HG02884 (cell line): ENCODE results near the gene GLT8D2.

ENCODE experiments used
- ATAC-seq: cut with Tn5 transposase; IDR thresholded peaks from one replicate; pipeline ENCODE4 v1.9.1; 2021; ENCODE audit warnings: mild to moderate bottlenecking, moderate library complexity; ENCODE audit not compliant: unreplicated experiment

The GLT8D2 gene

DNA sequence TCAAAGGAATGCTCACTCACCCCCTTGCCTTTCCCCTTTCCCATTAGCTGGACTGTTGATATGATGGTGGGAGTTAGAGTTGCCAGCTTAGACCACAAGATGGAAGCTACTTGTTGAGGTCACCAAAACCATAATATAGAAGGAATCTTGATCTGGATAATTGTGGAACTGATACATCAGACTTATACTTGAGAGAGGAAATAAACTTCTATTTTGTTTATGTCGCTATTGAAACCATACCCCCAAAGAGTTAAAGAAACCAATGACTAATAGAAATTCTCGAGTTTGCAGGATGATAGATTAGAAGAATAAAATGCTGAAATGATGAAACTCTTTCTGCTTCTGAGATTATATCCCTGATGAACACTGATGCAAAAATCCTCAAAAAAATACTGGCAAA, 46.4 kb downstream of the GLT8D2 start:
- no peak for ATAC-seq

DNA sequence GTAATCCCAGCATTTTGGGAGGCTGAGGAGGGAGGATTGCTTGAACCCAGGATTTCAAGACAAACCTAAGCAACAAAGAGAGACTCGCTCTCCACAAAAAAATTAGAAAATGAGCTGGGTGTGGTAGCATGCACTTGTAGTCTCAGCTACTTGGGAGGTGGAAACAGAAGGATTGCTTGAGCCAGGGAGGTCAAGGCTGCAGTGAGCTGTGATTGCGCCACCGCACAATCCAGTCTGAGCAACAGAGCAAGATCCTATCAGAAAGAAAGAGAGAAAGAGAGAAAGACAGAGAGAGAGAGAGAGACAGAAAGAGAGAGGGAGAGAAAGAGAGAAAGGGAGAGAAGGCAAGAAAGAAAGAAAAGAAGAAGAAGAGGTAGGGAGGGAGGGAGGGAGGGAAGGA, 47.3 kb downstream of the GLT8D2 start:
- ATAC-seq: no peak

DNA sequence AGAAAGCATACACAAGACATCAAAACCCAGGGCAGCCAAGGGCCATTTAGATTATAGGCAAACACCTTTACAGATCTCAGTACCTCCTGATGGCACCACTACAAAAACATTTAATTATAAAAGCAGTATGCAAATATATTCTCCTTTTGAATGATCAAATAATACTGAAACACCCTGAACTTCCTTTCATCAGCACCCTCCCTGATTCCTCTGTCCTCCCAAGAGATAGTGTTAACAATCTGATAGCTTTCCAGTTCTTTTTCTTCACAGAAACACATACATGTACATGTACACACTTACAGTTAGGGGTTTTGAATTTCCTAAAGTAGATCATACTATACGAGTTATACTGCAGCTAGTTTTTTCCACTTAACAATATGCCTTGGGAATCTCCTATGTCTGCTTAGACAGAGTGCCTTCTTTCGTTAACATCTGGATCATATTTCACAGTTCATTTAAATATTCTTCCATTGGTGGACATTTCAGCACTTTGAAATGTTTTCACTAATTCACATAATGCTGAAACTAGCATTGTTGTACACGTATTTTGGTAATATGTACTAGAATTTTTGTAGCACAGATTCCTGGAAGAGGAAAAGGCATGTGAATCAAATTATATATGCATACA, 49.1 kb downstream of the GLT8D2 start:
- ATAC-seq: no peak

DNA sequence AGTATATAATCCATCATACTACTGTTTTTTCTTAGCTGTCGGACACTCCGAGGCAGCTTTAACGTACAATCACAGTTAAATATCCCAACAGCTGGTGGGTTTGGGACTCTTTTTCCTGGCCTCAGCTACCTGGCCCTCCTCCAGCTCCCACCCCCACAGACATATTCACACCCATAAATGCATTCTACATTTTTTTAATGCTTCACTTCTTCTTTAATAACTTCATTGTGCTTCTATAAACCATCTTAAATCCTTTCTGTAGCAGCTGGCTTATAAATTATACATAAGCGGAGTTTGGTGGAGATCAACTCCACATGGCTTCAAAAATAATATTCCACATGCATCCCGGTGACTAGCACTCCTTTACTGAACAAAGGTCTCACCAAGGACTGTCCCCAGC, 51.0 kb downstream of the GLT8D2 start:
- ATAC-seq: no peak

DNA sequence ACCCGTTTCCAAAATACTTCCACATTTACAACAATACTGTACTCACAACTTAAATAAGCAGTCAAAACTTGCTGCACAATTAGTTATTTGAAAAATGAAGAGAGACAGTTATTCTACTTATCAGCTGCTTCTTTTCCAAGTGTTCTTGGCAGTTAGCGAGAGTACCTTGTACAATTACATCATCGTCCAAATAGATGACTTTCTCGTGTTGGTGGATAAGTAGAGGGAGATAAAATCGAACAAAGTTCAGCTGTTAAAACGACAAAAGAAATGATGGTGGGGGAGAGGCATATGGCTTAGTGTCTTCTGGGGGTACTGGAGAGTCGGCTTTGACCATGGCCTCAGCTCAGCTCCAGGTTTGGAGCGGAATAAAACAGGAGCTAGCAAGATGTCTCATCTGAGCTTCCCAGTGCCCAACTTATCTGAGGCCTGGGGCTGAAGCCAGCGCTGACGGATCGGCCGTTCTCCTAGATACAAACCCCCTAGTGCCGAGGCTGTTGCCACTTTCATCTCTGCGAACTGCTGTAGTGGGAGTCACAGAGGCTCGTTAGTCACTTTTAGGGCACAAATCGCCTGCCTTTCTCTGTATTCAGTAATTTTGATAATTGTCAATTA, 52.6 kb downstream of the GLT8D2 start:
- no peak for ATAC-seq

DNA sequence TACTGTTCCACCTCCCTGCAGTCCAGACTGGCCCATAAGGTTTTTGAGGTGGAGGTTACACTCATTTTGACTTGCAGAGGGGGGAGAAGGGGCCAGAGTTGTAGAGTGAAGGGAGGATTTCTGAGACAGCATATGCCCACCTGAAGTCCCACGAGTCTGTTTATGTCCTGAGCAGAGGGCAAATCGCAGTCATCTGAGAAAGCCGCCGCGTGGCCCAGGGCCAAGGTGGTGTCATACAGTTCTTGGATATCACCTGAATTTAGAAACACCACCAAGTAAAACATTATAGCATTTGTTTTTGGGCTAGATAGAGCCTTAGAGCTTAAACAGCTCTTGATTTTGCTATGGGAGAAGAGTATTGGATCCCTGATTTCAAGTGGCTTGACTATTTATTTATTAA, 53.4 kb downstream of the GLT8D2 start:
- no peak for ATAC-seq

DNA sequence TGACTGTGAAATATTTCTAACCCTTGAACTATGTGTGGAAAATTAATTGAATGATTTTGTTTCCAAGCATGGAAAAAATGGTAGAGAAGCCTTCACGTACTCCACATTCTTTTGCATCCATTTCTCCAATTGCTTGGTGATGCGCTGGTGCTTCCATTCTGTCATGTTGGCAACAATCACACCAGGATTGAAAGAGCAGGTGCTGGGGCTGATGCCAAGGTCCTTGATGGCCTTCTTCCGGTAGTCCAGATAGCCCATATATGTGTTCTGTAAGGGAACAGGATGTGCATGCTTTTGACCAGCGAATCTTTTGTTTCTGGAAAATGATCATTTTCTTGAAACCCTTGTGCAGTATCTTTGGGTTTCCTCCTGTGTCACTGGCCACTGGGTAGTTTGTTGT, 55.8 kb downstream of the GLT8D2 start:
- no peak for ATAC-seq

DNA sequence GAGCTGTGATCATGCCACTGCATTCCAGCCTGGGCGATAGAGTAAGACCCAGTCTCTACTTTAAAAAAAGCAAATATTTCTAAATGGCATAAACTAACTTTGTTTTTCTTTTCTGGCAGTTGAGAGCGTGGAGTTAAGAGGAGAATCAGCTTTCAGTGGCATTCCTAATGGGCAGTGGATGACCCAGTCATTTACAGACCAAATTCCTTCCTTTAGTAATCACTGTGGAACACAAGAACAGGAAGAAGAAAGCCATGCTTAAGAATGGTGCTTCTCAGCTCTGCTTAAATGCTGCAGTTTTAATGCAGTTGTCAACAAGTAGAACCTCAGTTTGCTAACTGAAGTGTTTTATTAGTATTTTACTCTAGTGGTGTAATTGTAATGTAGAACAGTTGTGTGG, 63.2 kb downstream of the GLT8D2 start:
- ATAC-seq: no peak

DNA sequence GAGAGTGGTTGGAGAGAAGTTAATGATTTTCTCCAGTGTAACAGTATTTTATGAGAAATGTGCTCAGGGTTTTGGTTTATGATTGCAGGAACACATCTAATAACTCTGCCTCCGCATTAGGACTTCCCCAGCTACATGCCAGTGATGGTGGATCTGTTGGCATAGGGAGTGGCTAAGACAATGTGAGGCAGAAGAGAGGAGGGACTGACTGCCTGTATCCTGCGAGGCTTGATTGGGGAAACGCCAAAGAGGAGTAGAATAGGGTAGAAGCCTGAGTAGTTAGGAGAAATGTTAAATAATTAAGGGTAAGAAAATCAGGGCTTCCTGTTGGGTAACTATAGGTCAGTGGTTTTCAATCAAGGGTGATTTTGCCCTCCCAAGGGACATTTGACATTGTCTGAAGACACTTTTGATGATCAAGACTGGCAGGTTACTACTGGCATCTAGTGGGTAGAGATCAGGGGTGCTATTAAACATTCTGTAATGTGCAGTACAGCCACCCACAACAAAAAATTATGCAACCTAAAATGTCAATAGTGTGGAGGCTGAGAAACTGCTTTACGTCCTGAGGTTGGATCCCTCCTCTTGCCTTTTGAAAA, 71.5 kb downstream of the GLT8D2 start:
- ATAC-seq: no peak

DNA sequence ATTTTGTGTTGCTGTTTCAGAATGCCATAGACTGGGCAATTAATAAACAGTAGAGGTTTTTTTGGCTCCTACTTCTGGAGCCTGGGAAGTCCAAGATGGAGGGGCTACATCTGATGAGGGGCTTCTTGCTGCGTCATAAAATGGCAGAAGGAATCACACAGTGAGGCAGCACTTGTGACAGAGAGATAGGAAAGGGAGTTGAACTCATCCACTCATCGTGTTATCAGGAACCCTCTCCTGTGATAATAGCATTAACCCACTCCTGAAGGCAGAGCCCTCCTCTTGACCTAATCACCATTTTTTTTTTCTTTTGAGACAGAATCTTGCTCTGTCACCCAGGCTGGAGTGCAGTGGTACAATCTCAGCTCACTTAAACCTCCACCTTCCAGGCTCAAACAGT, 74.6 kb downstream of the GLT8D2 start:
- ATAC-seq: no peak

DNA sequence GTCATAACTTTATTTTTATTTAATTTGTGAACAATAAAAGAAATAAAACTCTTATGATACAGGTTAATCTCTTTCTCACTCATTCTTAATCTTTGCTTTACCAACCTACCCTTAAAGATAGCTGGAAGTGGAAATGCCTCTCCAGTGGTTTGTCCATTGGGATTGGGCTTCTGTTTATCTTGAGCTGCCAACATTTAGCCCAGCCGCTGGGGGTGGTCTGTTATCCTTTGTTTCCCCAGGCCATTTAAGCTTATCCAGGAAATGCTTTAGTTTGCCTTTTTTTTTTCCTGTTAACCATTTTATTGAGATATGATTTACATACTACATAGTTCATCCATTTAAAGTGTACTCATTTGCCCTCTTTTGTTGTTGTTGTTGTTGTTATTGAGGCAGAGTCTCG, 76.1 kb downstream of the GLT8D2 start:
- no peak for ATAC-seq

DNA sequence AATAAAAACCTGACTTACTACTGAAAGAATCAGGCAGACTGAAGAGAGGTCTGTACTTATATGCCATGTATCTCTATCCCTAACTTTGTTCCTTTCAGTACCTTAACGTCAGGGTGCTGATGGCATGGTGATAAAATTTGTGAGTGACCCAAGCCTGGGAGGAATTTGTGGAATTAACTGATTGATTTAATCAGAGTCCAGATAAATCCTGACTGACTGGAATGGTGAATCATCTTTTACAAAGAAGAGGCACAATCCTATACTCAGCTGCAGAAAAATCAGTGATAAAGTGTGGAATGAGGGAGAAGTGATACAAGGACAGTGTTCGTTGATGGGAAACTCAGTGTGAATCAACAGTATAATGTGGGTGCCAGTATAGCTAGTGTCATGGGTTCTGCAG, 80.6 kb downstream of the GLT8D2 start:
- no peak for ATAC-seq

DNA sequence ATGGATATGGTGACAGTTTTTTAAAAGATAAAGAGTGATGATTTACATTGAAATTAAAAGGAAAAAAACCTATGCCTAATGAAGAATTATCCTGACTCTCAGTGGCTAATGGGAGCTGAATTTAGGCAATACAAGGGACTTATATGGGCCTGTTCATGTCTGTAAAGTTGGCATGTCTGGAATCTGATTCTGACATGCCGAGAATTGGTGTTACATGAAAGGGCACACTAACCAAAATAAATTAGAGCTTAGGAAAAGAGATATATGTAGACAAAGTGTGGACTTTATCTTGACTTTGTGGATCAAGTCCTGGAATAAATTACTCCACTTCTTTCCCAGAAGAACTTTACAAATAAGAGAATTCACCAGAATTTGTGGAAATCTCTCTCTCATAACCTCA, 83.3 kb downstream of the GLT8D2 start:
- ATAC-seq: no peak

DNA sequence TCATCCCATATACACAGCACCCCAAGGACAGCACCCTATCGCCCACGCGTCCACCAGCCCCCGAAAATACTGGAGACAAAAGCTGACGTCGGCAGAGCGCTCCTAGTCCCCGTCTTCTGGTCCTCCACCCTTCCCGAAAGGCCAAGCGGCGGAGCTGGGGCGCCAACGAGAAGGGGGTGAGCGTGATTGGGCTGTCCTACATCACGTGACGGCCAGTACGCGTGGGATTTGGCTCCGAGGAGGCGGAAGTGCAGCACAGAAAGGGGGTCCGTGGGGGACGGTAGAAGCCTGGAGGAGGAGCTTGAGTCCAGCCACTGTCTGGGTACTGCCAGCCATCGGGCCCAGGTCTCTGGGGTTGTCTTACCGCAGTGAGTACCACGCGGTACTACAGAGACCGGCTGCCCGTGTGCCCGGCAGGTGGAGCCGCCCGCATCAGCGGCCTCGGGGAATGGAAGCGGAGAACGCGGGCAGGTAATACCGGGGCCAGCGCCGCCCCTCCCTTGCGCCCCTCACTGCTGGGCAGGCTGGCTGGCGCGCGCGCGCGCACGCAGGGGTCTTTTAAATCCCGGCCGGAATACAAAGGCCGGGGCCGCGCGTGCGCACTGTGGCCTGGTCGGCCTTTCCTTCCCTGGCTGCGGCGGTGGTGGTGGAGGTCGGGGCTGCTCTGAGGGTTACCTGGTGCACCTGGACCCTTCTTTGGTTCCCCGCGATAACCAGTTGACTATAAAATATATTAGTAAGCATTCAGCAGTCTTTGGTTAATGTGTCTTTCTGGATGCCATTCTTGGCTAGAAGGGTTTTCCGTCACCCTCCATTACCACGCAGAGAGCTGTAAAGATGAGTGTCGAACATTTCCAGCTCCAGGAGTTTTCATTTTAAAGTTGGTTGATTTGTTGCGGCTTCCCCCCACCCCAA, 84.1 kb downstream of the GLT8D2 start, which contains the start of gene TDG:
Gene TDG (plus strand): TSS at position 283 of the 915 bp plus-strand sequence. CDS start 166 bp downstream, at position 449.
- ATAC-seq: peak; percentile 88

DNA sequence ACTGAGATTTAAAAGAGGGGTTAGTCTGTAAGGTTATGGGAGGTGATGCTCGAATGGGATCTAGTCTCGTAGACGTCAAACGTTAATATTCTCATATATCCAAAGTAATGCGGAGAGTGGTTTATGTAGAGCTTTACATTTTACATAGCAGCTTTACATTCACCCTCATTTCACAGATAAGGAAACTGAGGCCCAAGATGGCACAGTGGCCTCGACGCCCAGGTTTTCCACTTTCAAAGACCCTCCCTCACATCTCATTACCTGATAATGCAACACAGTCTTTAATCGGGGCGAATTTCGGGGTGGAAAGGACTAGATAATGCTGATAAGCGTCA, 84.8 kb downstream of the GLT8D2 start:
- ATAC-seq: no peak

DNA sequence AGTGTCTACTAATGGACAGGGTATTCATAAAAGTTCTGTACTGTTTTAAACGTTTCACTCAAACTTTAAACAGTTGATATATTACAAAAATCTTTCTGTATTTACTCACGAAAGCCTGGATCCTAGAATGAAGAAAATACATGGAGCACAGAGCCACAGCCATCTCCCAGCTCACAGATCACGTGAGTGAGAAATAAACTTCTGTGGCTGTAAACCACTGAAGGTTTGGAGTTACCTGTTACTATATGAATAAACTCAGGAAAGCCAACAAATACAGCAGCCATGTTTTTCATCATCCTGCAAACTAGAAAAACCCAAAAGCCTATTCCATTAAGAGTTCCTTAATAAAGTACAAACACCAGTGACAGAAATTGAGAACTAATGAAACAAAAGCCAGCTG, 85.2 kb downstream of the GLT8D2 start:
- no peak for ATAC-seq

DNA sequence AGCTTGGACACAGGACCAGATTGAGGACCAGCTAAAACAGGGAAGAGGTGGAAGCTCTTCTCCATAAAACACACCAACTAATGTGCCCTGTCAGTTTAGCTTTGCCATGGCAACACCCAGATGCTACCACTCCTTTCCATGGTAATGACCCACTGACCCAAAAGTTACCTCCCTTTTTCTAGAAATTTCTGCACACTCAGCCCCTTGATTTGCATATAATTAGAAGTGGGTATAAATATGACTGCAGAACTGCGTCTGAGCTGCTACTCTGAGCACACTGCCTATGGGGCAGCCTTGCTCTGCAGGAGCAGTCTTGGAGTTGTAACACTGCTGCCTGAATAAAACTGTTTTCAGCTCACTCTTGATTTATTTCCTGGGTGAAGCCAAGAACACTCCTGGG, 87.5 kb downstream of the GLT8D2 start:
- no peak for ATAC-seq

DNA sequence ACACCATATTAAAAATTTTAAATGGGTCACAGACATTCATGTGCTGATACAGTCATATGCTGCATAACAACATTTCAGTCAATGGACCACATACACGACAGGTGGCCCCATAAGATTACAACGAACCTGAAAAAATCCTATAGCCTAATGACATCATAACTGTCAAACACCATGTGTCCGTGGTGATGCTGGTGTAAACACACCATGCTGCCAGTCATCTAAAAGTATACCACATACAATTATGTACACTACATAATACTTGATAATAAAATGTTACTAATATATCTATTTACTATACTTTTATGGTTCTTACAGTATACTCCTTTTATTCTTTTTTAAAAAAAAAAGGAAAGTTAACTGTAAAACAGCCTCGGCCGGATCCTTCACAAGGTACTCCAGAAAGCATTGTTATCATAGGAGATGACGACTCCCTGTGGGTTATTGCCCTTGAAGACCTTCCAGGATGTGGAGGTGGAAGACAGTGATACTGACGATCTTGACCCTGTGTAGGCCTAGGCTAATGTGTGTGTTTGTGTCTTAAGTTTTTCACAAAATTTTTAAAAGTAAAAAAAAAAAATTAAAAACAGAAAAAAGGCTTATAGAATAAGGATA, 89.3 kb downstream of the GLT8D2 start:
- ATAC-seq: no peak

DNA sequence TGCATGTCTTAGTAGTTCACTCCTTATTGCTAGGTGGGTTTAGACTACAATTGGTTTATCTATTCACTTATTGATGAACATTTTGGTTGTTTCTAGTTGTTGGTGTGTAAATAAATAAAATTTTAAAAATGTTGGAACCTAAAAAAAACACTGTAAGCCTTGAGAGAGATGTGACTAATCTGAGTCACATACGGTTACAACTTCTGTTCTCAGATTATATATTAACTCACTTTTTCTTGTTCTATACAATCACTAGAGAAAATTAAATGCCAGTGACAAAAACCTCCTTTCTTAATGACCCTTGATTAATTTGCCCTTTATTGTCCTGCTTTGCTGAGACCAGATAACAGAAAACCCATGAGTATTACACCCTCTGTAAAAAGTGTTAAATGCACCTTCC, 91.4 kb downstream of the GLT8D2 start:
- ATAC-seq: no peak

DNA sequence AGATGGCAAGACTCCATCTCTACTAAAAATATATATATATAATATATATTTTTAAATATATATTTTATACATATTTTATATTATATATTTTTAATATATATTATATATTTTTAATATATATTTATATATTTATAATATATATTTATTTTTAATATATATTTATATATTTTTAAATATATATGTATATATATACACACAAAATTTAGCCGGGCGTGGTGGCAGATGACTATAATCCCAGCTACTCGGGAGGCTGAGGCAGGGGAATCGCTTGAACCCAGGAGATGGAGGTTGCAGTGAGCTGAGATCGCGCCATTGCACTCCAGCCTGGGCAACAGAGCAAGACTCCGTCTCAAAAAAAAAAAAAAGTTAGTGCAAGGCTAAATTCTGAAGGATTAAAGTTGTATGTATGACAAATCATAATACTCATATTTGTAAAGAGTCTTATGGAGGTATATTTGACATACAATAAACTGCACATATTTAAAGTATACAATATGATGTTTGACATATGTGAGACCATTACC, 92.1 kb downstream of the GLT8D2 start:
- ATAC-seq: no peak

DNA sequence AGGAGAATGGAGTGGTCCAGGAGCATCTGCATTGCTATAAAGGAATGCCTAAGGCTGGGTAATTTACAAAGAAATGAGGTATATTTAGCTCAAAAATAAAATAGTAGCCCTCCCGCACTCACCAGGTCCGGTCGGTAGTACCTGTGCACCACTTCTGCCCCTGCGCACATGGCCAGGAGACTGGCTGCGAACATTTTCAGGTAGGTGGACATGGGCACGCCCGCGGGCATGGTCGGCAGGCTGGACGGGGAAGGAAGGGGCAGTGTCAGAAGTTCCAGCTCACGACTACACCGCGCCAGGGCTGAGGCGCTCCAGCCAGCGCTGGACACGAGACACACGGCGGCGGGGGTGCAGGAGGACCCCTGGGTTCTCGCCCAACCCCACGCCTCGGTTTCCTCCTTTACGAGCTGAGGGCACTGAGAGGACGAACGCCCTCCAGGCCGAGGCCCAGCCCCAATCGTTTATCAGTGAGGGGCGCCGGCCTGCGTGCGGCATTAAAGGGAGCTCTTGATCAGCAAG, 93.4 kb downstream of the GLT8D2 start:
- peak; percentile 17 for ATAC-seq
